H9 (cell line): Measurements from ENCODE around the gene PPP1R14B. TPM values are rescaled to one million over a fixed set of nuclear protein-coding genes. Genes with fewer than 3 reads are reported as not detected.

Experiments used
- DNase-seq: peaks from one replicate; pipeline ENCODE4 v3.0.0-alpha.2; 2017
- H2AFZ ChIP-seq: one replicate; pipeline ENCODE4 v1.6.1; 2013; ENCODE audit warnings: mild to moderate bottlenecking, low read length, control low read depth, moderate library complexity
- H2AK5ac ChIP-seq: 2 replicates; pipeline ENCODE4 v1.6.1; 2013; ENCODE audit warnings: low read length, control low read depth, mixed read lengths; ENCODE audit not compliant: insufficient read length
- H2BK120ac ChIP-seq: one replicate; pipeline ENCODE4 v1.6.1; 2013; ENCODE audit warnings: low read depth, mild to moderate bottlenecking, low read length, control low read depth, inconsistent platforms; ENCODE audit not compliant: poor library complexity, severe bottlenecking
- H2BK12ac ChIP-seq: 2 replicates; pipeline ENCODE4 v1.6.1; 2013; ENCODE audit warnings: low read length, control low read depth, mixed read lengths, low read depth; ENCODE audit not compliant: insufficient read length
- H2BK15ac ChIP-seq: 2 replicates; pipeline ENCODE4 v1.6.1; 2013; ENCODE audit warnings: low read depth, low read length, control low read depth
- H2BK20ac ChIP-seq: one replicate; pipeline ENCODE4 v1.6.1; 2013; ENCODE audit warnings: low read depth, mild to moderate bottlenecking, low read length, control low read depth, inconsistent platforms; ENCODE audit not compliant: poor library complexity, severe bottlenecking
- H2BK5ac ChIP-seq: 2 replicates; pipeline ENCODE4 v1.6.1; 2013; ENCODE audit warnings: low read length, control low read depth, mixed read lengths; ENCODE audit not compliant: insufficient read length
- H3K14ac ChIP-seq: 2 replicates; pipeline ENCODE4 v1.6.1; 2013; ENCODE audit warnings: low read length, control low read depth; ENCODE audit not compliant: insufficient read depth
- H3K18ac ChIP-seq: 2 replicates; pipeline ENCODE4 v1.6.1; 2013; ENCODE audit warnings: low read depth, mild to moderate bottlenecking, mixed read lengths, low read length, control low read depth; ENCODE audit not compliant: insufficient read length
- H3K23ac ChIP-seq: 2 replicates; pipeline ENCODE4 v1.6.1; 2013; ENCODE audit warnings: low read length, control low read depth, mixed read lengths, low read depth; ENCODE audit not compliant: insufficient read length
- H3K23me2 ChIP-seq: 2 replicates; pipeline ENCODE4 v1.6.1; 2013; ENCODE audit warnings: low read depth, mild to moderate bottlenecking, mixed read lengths, low read length, control low read depth; ENCODE audit not compliant: insufficient read length, poor library complexity, severe bottlenecking
- H3K27ac ChIP-seq: 2 replicates; pipeline ENCODE4 v1.5.1; 2013; ENCODE audit warnings: low read length, control low read depth, mixed read lengths, low read depth; ENCODE audit not compliant: insufficient read length
- H3K27me3 ChIP-seq: 2 replicates; pipeline ENCODE4 v1.6.1; 2013; ENCODE audit warnings: low read length, control low read depth, inconsistent platforms; ENCODE audit not compliant: insufficient read depth
- H3K4ac ChIP-seq: 2 replicates; pipeline ENCODE4 v1.6.1; 2013; ENCODE audit warnings: low read depth, mild to moderate bottlenecking, control low read depth, inconsistent platforms, low read length, moderate library complexity
- H3K4me1 ChIP-seq: 2 replicates; pipeline ENCODE4 v1.6.1; 2013; ENCODE audit warnings: low read length, control low read depth, inconsistent platforms; ENCODE audit not compliant: insufficient read depth
- H3K4me2 ChIP-seq: 2 replicates; pipeline ENCODE4 v1.6.1; 2013; ENCODE audit warnings: low read length, control low read depth, mixed read lengths; ENCODE audit not compliant: insufficient read length, insufficient read depth
- H3K56ac ChIP-seq: 2 replicates; pipeline ENCODE4 v1.6.1; 2013; ENCODE audit warnings: low read depth, mild to moderate bottlenecking, mixed read lengths, low read length, control low read depth; ENCODE audit not compliant: insufficient read length
- H3K79me1 ChIP-seq: 2 replicates; pipeline ENCODE4 v1.6.1; 2013; ENCODE audit warnings: low read depth, mild to moderate bottlenecking, moderate library complexity, low read length, control low read depth, inconsistent platforms; ENCODE audit not compliant: insufficient read depth, poor library complexity, severe bottlenecking
- H3K79me2 ChIP-seq: 2 replicates; pipeline ENCODE4 v1.6.1; 2013; ENCODE audit warnings: low read length, control low read depth, inconsistent platforms; ENCODE audit not compliant: insufficient read depth
- H3K9ac ChIP-seq: 2 replicates; pipeline ENCODE4 v1.6.1; 2013; ENCODE audit warnings: low read length, control low read depth, mixed read lengths; ENCODE audit not compliant: insufficient read length; ENCODE audit errors: extremely low read depth
- H3K9me3 ChIP-seq: one replicate; pipeline ENCODE4 v1.6.1; 2013; ENCODE audit warnings: low read depth, low read length, inconsistent platforms; ENCODE audit not compliant: control insufficient read depth
- H3T11ph ChIP-seq: one replicate; pipeline ENCODE4 v1.6.1; 2013; ENCODE audit warnings: mild to moderate bottlenecking, low read length, control low read depth, inconsistent platforms
- H4K20me1 ChIP-seq: one replicate; pipeline ENCODE4 v1.6.1; 2013; ENCODE audit not compliant: control insufficient read depth, insufficient read length, insufficient read depth
- H4K5ac ChIP-seq: 2 replicates; pipeline ENCODE4 v1.6.1; 2013; ENCODE audit warnings: low read depth, mild to moderate bottlenecking, mixed read lengths, low read length, control low read depth; ENCODE audit not compliant: insufficient read length
- H4K8ac ChIP-seq: replicated peaks from 2 replicates; pipeline ENCODE4 v1.6.1; 2013; ENCODE audit warnings: low read length, control low read depth, mixed read lengths, low read depth; ENCODE audit not compliant: insufficient read length
- H4K91ac ChIP-seq: 2 replicates; pipeline ENCODE4 v1.6.1; 2013; ENCODE audit warnings: low read depth, mild to moderate bottlenecking, moderate library complexity, mixed read lengths, low read length, control low read depth; ENCODE audit not compliant: insufficient read length
- H3K27ac Mint-ChIP-seq, 3 experiments: 2 replicates in 2 of 3; 3 replicates in 1 of 3; pipeline ENCODE4 v1.8.0; 2020 to 2021; ENCODE audit warnings: mixed read lengths in 3 of 3, mild to moderate bottlenecking in 1 of 3, moderate library complexity in 1 of 3
- H3K27me3 Mint-ChIP-seq: 2 replicates; pipeline ENCODE4 v1.8.0; 2021; ENCODE audit warnings: low read depth, mild to moderate bottlenecking, moderate library complexity, mixed read lengths
- H3K36me3 Mint-ChIP-seq, 3 experiments: 2 replicates in 2 of 3; 3 replicates in 1 of 3; pipeline ENCODE4 v1.8.0; 2020 to 2021; ENCODE audit warnings: low read depth in 3 of 3, mixed read lengths in 3 of 3; ENCODE audit not compliant: insufficient read depth in 1 of 3
- H3K4me1 Mint-ChIP-seq, 2 experiments: 2 replicates each; pipeline ENCODE4 v1.8.0; 2020; ENCODE audit warnings: mixed read lengths in 2 of 2
- H3K4me3 Mint-ChIP-seq, 2 experiments: 2 replicates in 1 of 2; 3 replicates in 1 of 2; pipeline ENCODE4 v1.8.0; 2020 to 2021; ENCODE audit warnings: mild to moderate bottlenecking in 2 of 2, mixed read lengths in 2 of 2, moderate library complexity in 1 of 2
- H3K9me3 Mint-ChIP-seq, 2 experiments: 2 replicates in 1 of 2; 3 replicates in 1 of 2; pipeline ENCODE4 v1.8.0; 2020; ENCODE audit warnings: mild to moderate bottlenecking in 2 of 2, mixed read lengths in 2 of 2, moderate library complexity in 1 of 2
- WGBS: extraction: QIAGEN DNeasy Blood & Tissue Kit; methylation state at CpG from one replicate; pipeline ENCODE4 v1.1.7; 2013; ENCODE audit warnings: missing lambda C conversion rate, low lambda C conversion rate, mixed read lengths; ENCODE audit not compliant: insufficient read length; ENCODE audit errors: extremely low coverage; 5-methylcytosine and 5-hydroxymethylcytosine counted together
- total RNA-seq: library from RNA; stranded (reverse); gene quantifications from 2 replicates; pipeline ENCODE4 v1.2.1, GENCODE V29; 2021
- TF ChIP-seq, protein P1 (sequence below): fragments of 200-600 bp; sonication (generic); conservative IDR thresholded peaks from 3 replicates; pipeline ENCODE4 v1.8.0; 2021; ENCODE audit warnings: antibody characterized with exemption, mild to moderate bottlenecking

PPP1R14B gene
- total RNA-seq, 1 experiment from 2014 or later: 358 TPM

- H3K4me2 ChIP-seq: no peak overlapping the region
- no peak overlapping the region for H2BK12ac ChIP-seq
- WGBS: no CpG with 5 or more reads among the region's 30 CpGs
- no peak overlapping the region for H3K9ac ChIP-seq
- H4K91ac ChIP-seq: no peak overlapping the region
- H3K79me1 ChIP-seq: no peaks in the 10 kb centered on the region
- no peak overlapping the region for H2BK20ac ChIP-seq
- TF ChIP-seq, protein P1, sequence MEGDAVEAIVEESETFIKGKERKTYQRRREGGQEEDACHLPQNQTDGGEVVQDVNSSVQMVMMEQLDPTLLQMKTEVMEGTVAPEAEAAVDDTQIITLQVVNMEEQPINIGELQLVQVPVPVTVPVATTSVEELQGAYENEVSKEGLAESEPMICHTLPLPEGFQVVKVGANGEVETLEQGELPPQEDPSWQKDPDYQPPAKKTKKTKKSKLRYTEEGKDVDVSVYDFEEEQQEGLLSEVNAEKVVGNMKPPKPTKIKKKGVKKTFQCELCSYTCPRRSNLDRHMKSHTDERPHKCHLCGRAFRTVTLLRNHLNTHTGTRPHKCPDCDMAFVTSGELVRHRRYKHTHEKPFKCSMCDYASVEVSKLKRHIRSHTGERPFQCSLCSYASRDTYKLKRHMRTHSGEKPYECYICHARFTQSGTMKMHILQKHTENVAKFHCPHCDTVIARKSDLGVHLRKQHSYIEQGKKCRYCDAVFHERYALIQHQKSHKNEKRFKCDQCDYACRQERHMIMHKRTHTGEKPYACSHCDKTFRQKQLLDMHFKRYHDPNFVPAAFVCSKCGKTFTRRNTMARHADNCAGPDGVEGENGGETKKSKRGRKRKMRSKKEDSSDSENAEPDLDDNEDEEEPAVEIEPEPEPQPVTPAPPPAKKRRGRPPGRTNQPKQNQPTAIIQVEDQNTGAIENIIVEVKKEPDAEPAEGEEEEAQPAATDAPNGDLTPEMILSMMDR: no peak
- no peaks in the 10 kb centered on the region for H3K27me3 ChIP-seq
- H3K27me3 Mint-ChIP-seq: no peaks in the 10 kb centered on the region
- no peak overlapping the region for H3K14ac ChIP-seq
- H3K9me3 ChIP-seq: no peaks in the 10 kb centered on the region
- no peak overlapping the region for H3K56ac ChIP-seq
- H2AK5ac ChIP-seq: no peak overlapping the region
- H3K36me3 Mint-ChIP-seq: peaks cover 21 to 62% (median 54%) of the 10 kb centered on the region in 3 experiments
- H3K79me2 ChIP-seq: no peaks in the 10 kb centered on the region
- H3K18ac ChIP-seq: no peak overlapping the region
- no peak overlapping the region for H2AFZ ChIP-seq
- peak overlapping the region in 1 of 3 experiments; percentile 74; a peak in 2 of 7 replicates for H3K27ac Mint-ChIP-seq
- H2BK15ac ChIP-seq: no peak overlapping the region
- no peaks in the 10 kb centered on the region for H3K23me2 ChIP-seq
- no peak overlapping the region for H4K5ac ChIP-seq
- no peak overlapping the region for H3K23ac ChIP-seq
- H3K27ac ChIP-seq: no peak overlapping the region
- H3T11ph ChIP-seq: no peak overlapping the region
- H3K9me3 Mint-ChIP-seq: no peaks in the 10 kb centered on the region; a peak in 1 of 5 replicates
- H2BK120ac ChIP-seq: no peak overlapping the region
- H2BK5ac ChIP-seq: no peak overlapping the region
- H3K4me1 Mint-ChIP-seq: peaks cover 13 to 14% of the 10 kb centered on the region in 2 experiments
- no peak for DNase-seq
- H3K4me1 ChIP-seq: no peaks in the 10 kb centered on the region
- H3K4ac ChIP-seq: no peak overlapping the region
- H4K8ac ChIP-seq: no peak overlapping the region
- no peaks in the 10 kb centered on the region for H4K20me1 ChIP-seq
- no peak overlapping the region; a peak in 1 of 5 replicates for H3K4me3 Mint-ChIP-seq
Observed at GRCh38 chr11:64207256-64208085, 39.3 kb downstream of the PPP1R14B start.
